ENCODE data around the gene STAT5A.
"Not testable (repeated sequence)": the region's sequence is repeated elsewhere in the genome, so short reads cannot be mapped to it uniquely, and the experiment has no call there.

Gene STAT5A

DNA sequence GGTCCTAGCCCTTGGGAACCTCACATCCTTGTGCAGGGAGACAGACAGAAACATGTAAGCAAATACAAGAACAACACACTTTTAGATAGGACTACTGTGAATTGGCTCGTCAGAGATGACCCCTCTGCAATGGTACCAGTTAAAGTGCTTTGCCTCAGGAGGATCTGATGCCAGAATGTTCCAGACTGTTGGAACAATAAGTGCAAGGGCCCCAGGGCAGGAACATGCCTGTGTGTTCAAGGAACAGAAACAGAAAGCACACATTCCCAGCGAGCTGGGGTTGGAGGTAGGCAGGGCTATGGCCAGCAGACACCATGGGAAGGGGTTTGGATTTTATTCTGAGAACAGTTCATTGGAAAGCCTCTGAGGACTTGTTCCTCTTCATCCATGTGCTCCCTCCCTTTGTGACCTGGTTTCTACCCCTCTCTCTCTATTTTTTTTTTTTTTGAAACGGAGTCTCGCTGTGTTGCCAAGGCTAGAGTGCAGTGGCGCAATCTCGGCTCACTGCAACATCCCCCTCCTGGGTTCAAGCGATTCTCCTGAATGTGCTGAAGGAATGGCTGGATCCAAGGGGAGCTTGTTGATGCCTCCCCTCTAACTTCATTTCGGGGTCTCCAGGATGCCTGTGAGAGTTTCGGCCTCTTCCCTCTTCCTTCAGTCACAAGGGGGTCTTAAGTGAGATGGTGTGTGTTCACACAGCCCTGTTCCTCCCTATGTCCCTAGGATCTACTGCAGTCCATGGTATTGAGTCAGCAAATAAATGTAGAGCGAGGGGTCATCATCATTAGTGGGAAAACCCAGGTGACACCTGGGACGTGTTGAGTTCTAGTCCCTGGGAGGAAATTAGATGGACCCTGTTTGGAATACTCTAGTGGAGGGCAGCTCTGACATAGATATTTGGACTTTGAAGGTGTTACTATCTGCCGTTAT, 6.4 kb downstream of the STAT5A start:
- H4K20me1 ChIP-seq (ENCODE audit: insufficient read depth, low read length) = no peaks in the 10 kb centered on the region
- DNase-seq = no peak
- ATAC-seq (ENCODE audit: insufficient read depth, low read depth) = no peak
- H3K4me1 ChIP-seq (ENCODE audit: insufficient read depth, low read length) = no peaks in the 10 kb centered on the region
- TF ChIP-seq EZH2 (IDR thresholded peaks at IDR 0.05; ENCODE audit: borderline replicate concordance, low read depth, low read length, severe bottlenecking) = no peak
- TF ChIP-seq, protein P1, sequence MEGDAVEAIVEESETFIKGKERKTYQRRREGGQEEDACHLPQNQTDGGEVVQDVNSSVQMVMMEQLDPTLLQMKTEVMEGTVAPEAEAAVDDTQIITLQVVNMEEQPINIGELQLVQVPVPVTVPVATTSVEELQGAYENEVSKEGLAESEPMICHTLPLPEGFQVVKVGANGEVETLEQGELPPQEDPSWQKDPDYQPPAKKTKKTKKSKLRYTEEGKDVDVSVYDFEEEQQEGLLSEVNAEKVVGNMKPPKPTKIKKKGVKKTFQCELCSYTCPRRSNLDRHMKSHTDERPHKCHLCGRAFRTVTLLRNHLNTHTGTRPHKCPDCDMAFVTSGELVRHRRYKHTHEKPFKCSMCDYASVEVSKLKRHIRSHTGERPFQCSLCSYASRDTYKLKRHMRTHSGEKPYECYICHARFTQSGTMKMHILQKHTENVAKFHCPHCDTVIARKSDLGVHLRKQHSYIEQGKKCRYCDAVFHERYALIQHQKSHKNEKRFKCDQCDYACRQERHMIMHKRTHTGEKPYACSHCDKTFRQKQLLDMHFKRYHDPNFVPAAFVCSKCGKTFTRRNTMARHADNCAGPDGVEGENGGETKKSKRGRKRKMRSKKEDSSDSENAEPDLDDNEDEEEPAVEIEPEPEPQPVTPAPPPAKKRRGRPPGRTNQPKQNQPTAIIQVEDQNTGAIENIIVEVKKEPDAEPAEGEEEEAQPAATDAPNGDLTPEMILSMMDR (IDR thresholded peaks at IDR 0.05; ENCODE audit: borderline replicate concordance, extremely low read depth, low read length, poor library complexity, severe bottlenecking) = no peak
- no peak overlapping the region for H3K27ac ChIP-seq (ENCODE audit: low read length)
- no peak overlapping the region for H2AFZ ChIP-seq (ENCODE audit: low read depth, low read length)
- H3K9me3 ChIP-seq (ENCODE audit: insufficient read depth, low read length, severe bottlenecking) = no peaks in the 10 kb centered on the region
- H3K9ac ChIP-seq (ENCODE audit: low read depth, low read length) = no peak overlapping the region
- no peak overlapping the region for H3K4me2 ChIP-seq (ENCODE audit: insufficient read depth, low read length)
- peaks cover under 1% of the 10 kb centered on the region for H3K27me3 ChIP-seq (ENCODE audit: insufficient read depth, low read length, poor library complexity)
- H3K79me2 ChIP-seq (ENCODE audit: insufficient read depth, low read length) = no peaks in the 10 kb centered on the region
- H3K36me3 ChIP-seq (ENCODE audit: insufficient read depth, low read length) = no peaks in the 10 kb centered on the region
- no peak overlapping the region for H3K4me3 ChIP-seq (ENCODE audit: low read depth in 1 of 2, low read length in 2 of 2)

DNA sequence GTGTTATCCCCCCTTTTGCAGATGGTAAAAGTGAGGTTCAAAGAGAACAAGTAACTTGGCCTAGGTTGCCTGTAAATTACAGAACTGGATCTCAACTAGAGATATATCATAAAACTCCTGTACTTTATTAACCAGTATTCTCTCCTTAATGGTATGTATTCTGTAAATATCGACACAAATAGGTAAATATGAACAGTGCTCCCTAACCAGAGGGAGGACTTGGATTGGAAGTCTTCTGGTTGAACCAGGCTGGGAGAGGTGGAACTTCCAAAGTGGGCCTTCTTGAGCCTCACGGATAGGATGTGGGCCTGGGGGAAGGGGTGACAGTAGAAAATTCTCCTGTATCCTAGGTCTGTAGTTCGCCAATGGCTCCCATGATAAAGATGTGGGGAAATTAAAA, 7.7 kb downstream of the STAT5A start:
- no peak overlapping the region for H3K4me2 ChIP-seq (ENCODE audit: insufficient read depth, low read length)
- TF ChIP-seq, protein P1 (IDR thresholded peaks at IDR 0.05; ENCODE audit: borderline replicate concordance, extremely low read depth, low read length, poor library complexity, severe bottlenecking) = no peak
- no peak for TF ChIP-seq EZH2 (IDR thresholded peaks at IDR 0.05; ENCODE audit: borderline replicate concordance, low read depth, low read length, severe bottlenecking)
- ATAC-seq (ENCODE audit: insufficient read depth, low read depth) (no peak), DNase-seq (no peak)
- no peaks in the 10 kb centered on the region for H3K9me3 ChIP-seq (ENCODE audit: insufficient read depth, low read length, severe bottlenecking)
- no peaks in the 10 kb centered on the region for H3K36me3 ChIP-seq (ENCODE audit: insufficient read depth, low read length)
- H4K20me1 ChIP-seq (ENCODE audit: insufficient read depth, low read length) = no peaks in the 10 kb centered on the region
- H3K27me3 ChIP-seq (ENCODE audit: insufficient read depth, low read length, poor library complexity) = no peaks in the 10 kb centered on the region
- no peak overlapping the region for H3K4me3 ChIP-seq (ENCODE audit: low read depth in 1 of 2, low read length in 2 of 2)
- no peak overlapping the region for H2AFZ ChIP-seq (ENCODE audit: low read depth, low read length)
- H3K4me1 ChIP-seq (ENCODE audit: insufficient read depth, low read length) = no peaks in the 10 kb centered on the region
- no peak overlapping the region for H3K9ac ChIP-seq (ENCODE audit: low read depth, low read length)
- H3K79me2 ChIP-seq (ENCODE audit: insufficient read depth, low read length) = no peaks in the 10 kb centered on the region
- H3K27ac ChIP-seq (ENCODE audit: low read length) = no peak overlapping the region

DNA sequence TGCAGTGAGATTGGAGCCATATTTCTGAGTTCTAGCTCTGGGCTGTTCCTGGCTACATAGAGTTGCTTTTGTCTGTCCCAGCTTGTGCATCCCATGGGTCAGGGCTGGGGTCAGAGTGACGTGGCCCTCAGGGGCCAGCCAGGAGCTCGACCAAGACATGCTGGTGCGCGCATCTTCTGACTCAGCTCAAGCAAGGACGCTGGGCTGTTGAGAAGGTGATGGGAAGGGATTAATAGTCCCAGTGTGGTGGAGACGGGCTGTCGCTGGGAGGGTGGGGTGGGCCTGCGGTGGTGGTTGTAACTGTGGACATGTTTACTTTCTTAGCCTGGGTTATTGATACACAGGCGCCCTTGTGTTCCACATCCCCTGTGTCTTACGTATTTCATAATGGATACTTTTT, 9.5 kb downstream of the STAT5A start:
- not testable (repeated sequence) for H3K79me2 ChIP-seq (ENCODE audit: insufficient read depth, low read length); H3K36me3 ChIP-seq (ENCODE audit: insufficient read depth, low read length); ATAC-seq (ENCODE audit: insufficient read depth, low read depth)

DNA sequence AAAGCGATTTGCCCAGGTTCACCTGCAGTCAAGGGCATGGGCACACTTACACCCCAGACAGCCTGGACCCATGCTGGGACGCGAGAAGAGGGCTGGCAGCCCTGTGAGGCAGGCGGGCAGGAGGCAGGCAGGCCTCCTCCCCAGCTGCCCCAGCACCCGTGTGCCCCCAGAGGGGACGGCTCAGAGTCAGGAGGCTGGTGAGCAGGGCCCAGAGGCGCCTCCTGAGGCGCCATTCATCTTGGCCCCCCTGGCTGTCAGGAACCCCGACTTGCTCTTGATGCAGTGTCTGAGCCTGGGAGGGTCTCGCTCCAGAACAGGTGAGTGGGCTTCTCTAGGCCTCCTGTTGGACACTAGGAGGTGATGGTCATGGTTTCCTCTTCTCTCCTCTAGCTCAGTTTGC, 11.1 kb downstream of the STAT5A start:
- H3K9me3 ChIP-seq (ENCODE audit: insufficient read depth, low read length, severe bottlenecking); H3K36me3 ChIP-seq (ENCODE audit: insufficient read depth, low read length): not testable (repeated sequence)

More for the DNA sequence above, 9.5 kb downstream of the STAT5A start:
- not testable (repeated sequence) for H3K27me3 ChIP-seq (ENCODE audit: insufficient read depth, low read length, poor library complexity); H4K20me1 ChIP-seq (ENCODE audit: insufficient read depth, low read length); H3K4me3 ChIP-seq (ENCODE audit: low read depth in 1 of 2, low read length in 2 of 2); H3K9ac ChIP-seq (ENCODE audit: low read depth, low read length); H3K4me2 ChIP-seq (ENCODE audit: insufficient read depth, low read length); H3K27ac ChIP-seq (ENCODE audit: low read length); H3K9me3 ChIP-seq (ENCODE audit: insufficient read depth, low read length, severe bottlenecking); H3K4me1 ChIP-seq (ENCODE audit: insufficient read depth, low read length); DNase-seq; H2AFZ ChIP-seq (ENCODE audit: low read depth, low read length)

DNA sequence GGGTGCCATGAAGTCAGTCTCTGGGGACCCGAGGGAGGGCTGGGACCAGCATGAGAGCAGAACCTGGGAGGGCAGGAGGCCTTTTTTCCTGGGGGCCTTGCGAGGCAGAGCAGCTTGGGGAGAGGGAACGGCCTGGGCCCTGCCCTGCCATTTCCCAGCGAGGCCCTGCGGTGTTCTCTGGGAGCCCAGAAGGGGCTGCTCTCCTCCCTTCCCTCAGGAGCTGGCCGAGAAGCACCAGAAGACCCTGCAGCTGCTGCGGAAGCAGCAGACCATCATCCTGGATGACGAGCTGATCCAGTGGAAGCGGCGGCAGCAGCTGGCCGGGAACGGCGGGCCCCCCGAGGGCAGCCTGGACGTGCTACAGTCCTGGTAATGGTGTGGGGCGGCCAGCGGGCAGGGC, 11.6 kb downstream of the STAT5A start:
- H4K20me1 ChIP-seq (ENCODE audit: insufficient read depth, low read length); H2AFZ ChIP-seq (ENCODE audit: low read depth, low read length); ATAC-seq (ENCODE audit: insufficient read depth, low read depth); DNase-seq; H3K4me3 ChIP-seq (ENCODE audit: low read depth in 1 of 2, low read length in 2 of 2); H3K9ac ChIP-seq (ENCODE audit: low read depth, low read length); H3K27ac ChIP-seq (ENCODE audit: low read length); H3K27me3 ChIP-seq (ENCODE audit: insufficient read depth, low read length, poor library complexity); H3K79me2 ChIP-seq (ENCODE audit: insufficient read depth, low read length); H3K9me3 ChIP-seq (ENCODE audit: insufficient read depth, low read length, severe bottlenecking); H3K36me3 ChIP-seq (ENCODE audit: insufficient read depth, low read length); H3K4me2 ChIP-seq (ENCODE audit: insufficient read depth, low read length); H3K4me1 ChIP-seq (ENCODE audit: insufficient read depth, low read length): not testable (repeated sequence)

More for the DNA sequence above, 11.1 kb downstream of the STAT5A start:
- H3K9ac ChIP-seq (ENCODE audit: low read depth, low read length); H3K4me3 ChIP-seq (ENCODE audit: low read depth in 1 of 2, low read length in 2 of 2); H3K79me2 ChIP-seq (ENCODE audit: insufficient read depth, low read length); H3K4me1 ChIP-seq (ENCODE audit: insufficient read depth, low read length); H3K27ac ChIP-seq (ENCODE audit: low read length); H3K4me2 ChIP-seq (ENCODE audit: insufficient read depth, low read length); H3K27me3 ChIP-seq (ENCODE audit: insufficient read depth, low read length, poor library complexity); H2AFZ ChIP-seq (ENCODE audit: low read depth, low read length); DNase-seq; ATAC-seq (ENCODE audit: insufficient read depth, low read depth); H4K20me1 ChIP-seq (ENCODE audit: insufficient read depth, low read length): not testable (repeated sequence)

Measured in DND-41 (cell line).